HEK293 (cell line): ENCODE results near the gene LY6G6F.

Source experiments
- CTCF ChIA-PET: fragments of 350-600 bp; formaldehyde crosslinking; extraction: SDS; loops from one replicate; lab custom pipeline; 2021; ENCODE audit warnings: antibody characterized with exemption; lab: Yijun Ruan, JAX
- POLR2A ChIA-PET: fragments of 300-600 bp; formaldehyde crosslinking; extraction: SDS; loops from one replicate; lab custom pipeline; 2020; ENCODE audit warnings: antibody characterized with exemption, inconsistent platforms; lab: Yijun Ruan, JAX
- H3K27ac ChIP-seq: fragments of 200-500 bp; sonication (Bioruptor generic); 2 replicates; pipeline ENCODE4 v1.5.1; 2014; ENCODE audit warnings: low read depth, low read length, control low read depth, inconsistent platforms; ENCODE audit errors: extremely low read depth
- H3K36me3 ChIP-seq, 2 experiments: fragments of 200-500 bp in 1 of 2; sonication (Bioruptor generic) in 1 of 2; 1 replicate in 1 of 2; 2 replicates in 1 of 2; pipeline ENCODE4 v1.5.1; 2014 to 2017; ENCODE audit warnings: inconsistent platforms in 2 of 2, low read length in 2 of 2; ENCODE audit not compliant: control insufficient read depth in 2 of 2, insufficient read depth in 1 of 2
- H3K4me1 ChIP-seq: fragments of 200-500 bp; sonication (Bioruptor generic); 2 replicates; pipeline ENCODE4 v1.5.1; 2014; ENCODE audit warnings: mild to moderate bottlenecking, low read length, inconsistent platforms; ENCODE audit not compliant: control insufficient read depth, insufficient read depth
- H3K4me3 ChIP-seq: 2 replicates; pipeline ENCODE4 v1.5.1; 2011; ENCODE audit warnings: low read depth, mild to moderate bottlenecking, control low read depth, low read length, moderate library complexity
- H3K9me3 ChIP-seq: fragments of 200-500 bp; sonication (Bioruptor generic); 2 replicates; pipeline ENCODE4 v1.5.1; 2014; ENCODE audit warnings: low read depth, low read length, inconsistent platforms; ENCODE audit not compliant: control insufficient read depth, insufficient read depth
- EGR2 ChIP-seq: fragments of 450-650 bp; formaldehyde crosslinking; IDR thresholded peaks from 2 replicates; pipeline ENCODE4 v1.5.1; 2016; ENCODE audit warnings: low read depth, missing biosample characterization, missing genetic modification characterization
- HOXA7 ChIP-seq: sonication (generic); formaldehyde crosslinking; IDR thresholded peaks from 2 replicates; pipeline ENCODE4 v1.8.1; 2022; ENCODE audit warnings: missing genetic modification reagents, borderline replicate concordance
- KLF7 ChIP-seq: fragments of 450-650 bp; formaldehyde crosslinking; IDR thresholded peaks from 2 replicates; pipeline ENCODE4 v1.5.1; 2016; ENCODE audit warnings: missing biosample characterization, missing genetic modification characterization, borderline replicate concordance
- KLF8 ChIP-seq: fragments of 450-650 bp; formaldehyde crosslinking; IDR thresholded peaks from 2 replicates; pipeline ENCODE4 v1.5.1; 2016; ENCODE audit warnings: missing biosample characterization, missing genetic modification characterization
- MEIS1 ChIP-seq: sonication (generic); formaldehyde crosslinking; IDR thresholded peaks from 2 replicates; pipeline ENCODE4 v1.8.1; 2022; ENCODE audit warnings: missing genetic modification reagents, mild to moderate bottlenecking, borderline replicate concordance
- SP2 ChIP-seq: fragments of 450-650 bp; formaldehyde crosslinking; IDR thresholded peaks from 2 replicates; pipeline ENCODE4 v1.5.1; 2016; ENCODE audit warnings: missing biosample characterization, missing genetic modification characterization
- ZBTB21 ChIP-seq: fragments of 450-650 bp; formaldehyde crosslinking; IDR thresholded peaks from 2 replicates; pipeline ENCODE4 v1.5.1; 2017; ENCODE audit warnings: missing biosample characterization, missing genetic modification characterization
- ZBTB8A ChIP-seq: fragments of 450-650 bp; formaldehyde crosslinking; IDR thresholded peaks from 2 replicates; pipeline ENCODE4 v1.5.1; 2016; ENCODE audit warnings: missing biosample characterization, missing genetic modification characterization
- ZFP37 ChIP-seq: fragments of 450-650 bp; formaldehyde crosslinking; IDR thresholded peaks from 2 replicates; pipeline ENCODE4 v1.5.1; 2016; ENCODE audit warnings: missing biosample characterization, missing genetic modification characterization
- ZIC2 ChIP-seq: fragments of 450-650 bp; formaldehyde crosslinking; IDR thresholded peaks from 2 replicates; pipeline ENCODE4 v1.5.1; 2016; ENCODE audit warnings: missing biosample characterization, missing genetic modification characterization
- ZNF155 ChIP-seq: fragments of 450-650 bp; formaldehyde crosslinking; IDR thresholded peaks from 2 replicates; pipeline ENCODE4 v1.5.1; 2016; ENCODE audit warnings: missing biosample characterization, missing genetic modification characterization
- ZNF175 ChIP-seq: fragments of 450-650 bp; formaldehyde crosslinking; IDR thresholded peaks from 2 replicates; pipeline ENCODE4 v1.5.1; 2016; ENCODE audit warnings: missing biosample characterization, missing genetic modification characterization
- ZNF239 ChIP-seq: fragments of 450-650 bp; formaldehyde crosslinking; IDR thresholded peaks from 2 replicates; pipeline ENCODE4 v1.5.1; 2016; ENCODE audit warnings: missing biosample characterization, missing genetic modification characterization
- ZNF248 ChIP-seq: fragments of 450-650 bp; formaldehyde crosslinking; IDR thresholded peaks from 2 replicates; pipeline ENCODE4 v1.5.1; 2017; ENCODE audit warnings: missing biosample characterization, missing genetic modification characterization
- ZNF350 ChIP-seq: fragments of 450-650 bp; formaldehyde crosslinking; IDR thresholded peaks from 2 replicates; pipeline ENCODE4 v1.5.0; 2017; ENCODE audit warnings: missing biosample characterization, mild to moderate bottlenecking, missing genetic modification characterization
- ZNF366 ChIP-seq: fragments of 450-650 bp; formaldehyde crosslinking; conservative IDR thresholded peaks from 2 replicates; pipeline ENCODE4 v1.5.1; 2016; ENCODE audit warnings: missing biosample characterization, missing genetic modification characterization
- ZNF404 ChIP-seq: fragments of 450-650 bp; formaldehyde crosslinking; IDR thresholded peaks from 2 replicates; pipeline ENCODE4 v1.5.1; 2017; ENCODE audit warnings: missing biosample characterization, missing genetic modification characterization
- ZNF600 ChIP-seq: fragments of 450-650 bp; formaldehyde crosslinking; IDR thresholded peaks from 2 replicates; pipeline ENCODE4 v1.5.1; 2016; ENCODE audit warnings: missing biosample characterization, missing genetic modification characterization
- ZNF629 ChIP-seq: fragments of 450-650 bp; formaldehyde crosslinking; IDR thresholded peaks from 2 replicates; pipeline ENCODE4 v1.5.1; 2017; ENCODE audit warnings: missing biosample characterization, missing genetic modification characterization
- ZNF701 ChIP-seq: fragments of 450-650 bp; formaldehyde crosslinking; IDR thresholded peaks from 2 replicates; pipeline ENCODE4 v1.5.1; 2016; ENCODE audit warnings: missing biosample characterization, missing genetic modification characterization
- ZSCAN30 ChIP-seq: fragments of 450-650 bp; IDR thresholded peaks from 2 replicates; pipeline ENCODE4 v1.5.1; 2018; ENCODE audit warnings: missing biosample characterization, mild to moderate bottlenecking, missing genetic modification characterization, moderate library complexity
- ZXDB ChIP-seq: fragments of 450-650 bp; formaldehyde crosslinking; IDR thresholded peaks from 2 replicates; pipeline ENCODE4 v1.5.1; 2016; ENCODE audit warnings: missing biosample characterization, missing genetic modification characterization
- TF ChIP-seq, protein P1 (sequence below): fragments of 450-650 bp; formaldehyde crosslinking; IDR thresholded peaks from 2 replicates; pipeline ENCODE4 v1.5.1; 2016; ENCODE audit warnings: missing biosample characterization, missing genetic modification characterization
- TF ChIP-seq, protein P2 (sequence below): fragments of 450-650 bp; formaldehyde crosslinking; IDR thresholded peaks from 2 replicates; pipeline ENCODE4 v1.5.1; 2016; ENCODE audit warnings: missing biosample characterization, missing genetic modification characterization
- TF ChIP-seq, protein P3 (sequence below): fragments of 450-650 bp; formaldehyde crosslinking; IDR thresholded peaks from 2 replicates; pipeline ENCODE4 v1.5.1; 2016; ENCODE audit warnings: missing biosample characterization, missing genetic modification characterization
- TF ChIP-seq, protein P4 (sequence below): fragments of 450-650 bp; formaldehyde crosslinking; IDR thresholded peaks from 2 replicates; pipeline ENCODE4 v1.5.1; 2016; ENCODE audit warnings: missing biosample characterization, missing genetic modification characterization, low read depth
- TF ChIP-seq, protein P5 (sequence below): fragments of 450-650 bp; formaldehyde crosslinking; IDR thresholded peaks from 2 replicates; pipeline ENCODE4 v1.5.1; 2017; ENCODE audit warnings: missing biosample characterization, missing genetic modification characterization

Gene LY6G6F, protein sequence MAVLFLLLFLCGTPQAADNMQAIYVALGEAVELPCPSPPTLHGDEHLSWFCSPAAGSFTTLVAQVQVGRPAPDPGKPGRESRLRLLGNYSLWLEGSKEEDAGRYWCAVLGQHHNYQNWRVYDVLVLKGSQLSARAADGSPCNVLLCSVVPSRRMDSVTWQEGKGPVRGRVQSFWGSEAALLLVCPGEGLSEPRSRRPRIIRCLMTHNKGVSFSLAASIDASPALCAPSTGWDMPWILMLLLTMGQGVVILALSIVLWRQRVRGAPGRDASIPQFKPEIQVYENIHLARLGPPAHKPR

DNA sequence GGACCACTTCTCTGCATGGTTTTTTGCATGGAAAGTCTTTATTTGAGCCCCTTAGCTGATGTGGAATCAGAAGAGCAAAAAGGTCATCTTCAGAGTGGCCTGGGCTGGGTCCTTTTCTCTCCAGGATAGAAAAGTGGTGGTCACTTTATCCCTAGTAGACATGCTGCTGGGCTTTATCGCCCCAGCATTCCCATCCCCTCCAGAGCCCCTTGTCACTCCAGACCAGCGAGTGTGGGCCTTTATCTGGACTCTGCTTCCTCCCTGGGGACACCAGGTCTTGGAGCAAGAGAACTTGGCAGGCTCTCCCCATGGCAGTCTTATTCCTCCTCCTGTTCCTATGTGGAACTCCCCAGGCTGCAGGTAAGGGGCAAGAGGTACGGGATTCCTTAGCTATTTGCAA lies at the start of gene LY6G6F:
LY6G6F (plus strand) TSS at position 268 of the 400 bp plus-strand sequence; CDS start at position 309, 41 bp downstream.
- Histone ChIP-seq H3K36me3 (no peaks in the 10 kb centered on the region), H3K9me3 (no peaks in the 10 kb centered on the region), H3K4me1 (no peaks in the 10 kb centered on the region), H3K4me3 (no peak within 1 kb of the TSS), H3K27ac (no peak within 1 kb of the TSS)
- POLR2A ChIA-PET = interaction anchor here (0.6 to 1.6 kb wide), 5 partner anchors 22 to 121 kb away, joined by 3 to 6 read pairs (median 5); partner anchors contain the start of genes CLIC1, DDAH2 and HSPA1B
- TF ChIP-seq, protein P1, sequence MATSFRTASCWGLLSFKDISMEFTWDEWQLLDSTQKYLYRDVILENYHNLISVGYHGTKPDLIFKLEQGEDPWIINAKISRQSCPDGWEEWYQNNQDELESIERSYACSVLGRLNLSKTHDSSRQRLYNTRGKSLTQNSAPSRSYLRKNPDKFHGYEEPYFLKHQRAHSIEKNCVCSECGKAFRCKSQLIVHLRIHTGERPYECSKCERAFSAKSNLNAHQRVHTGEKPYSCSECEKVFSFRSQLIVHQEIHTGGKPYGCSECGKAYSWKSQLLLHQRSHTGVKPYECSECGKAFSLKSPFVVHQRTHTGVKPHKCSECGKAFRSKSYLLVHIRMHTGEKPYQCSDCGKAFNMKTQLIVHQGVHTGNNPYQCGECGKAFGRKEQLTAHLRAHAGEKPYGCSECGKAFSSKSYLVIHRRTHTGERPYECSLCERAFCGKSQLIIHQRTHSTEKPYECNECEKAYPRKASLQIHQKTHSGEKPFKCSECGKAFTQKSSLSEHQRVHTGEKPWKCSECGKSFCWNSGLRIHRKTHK (tag by site-specific recombination) = no peak
- TF ChIP-seq ZIC2 (tag by site-specific recombination) (no peak), ZNF248 (tag by site-specific recombination) (no peak), ZNF701 (no peak), ZSCAN30 (no peak), ZNF239 (tag by site-specific recombination) (no peak), ZNF404 (tag by site-specific recombination) (no peak), ZFP37 (tag by site-specific recombination) (no peak), ZBTB8A (tag by site-specific recombination) (no peak), ZNF350 (tag by site-specific recombination) (no peak), EGR2 (tag by site-specific recombination) (no peak), HOXA7 (no peak), KLF8 (tag by site-specific recombination) (no peak), ZXDB (tag by site-specific recombination) (no peak), KLF7 (tag by site-specific recombination) (no peak), ZNF175 (tag by site-specific recombination) (no peak), MEIS1 (CRISPR knock-in tag) (no peak), ZNF155 (tag by site-specific recombination) (no peak)
- TF ChIP-seq, protein P2, sequence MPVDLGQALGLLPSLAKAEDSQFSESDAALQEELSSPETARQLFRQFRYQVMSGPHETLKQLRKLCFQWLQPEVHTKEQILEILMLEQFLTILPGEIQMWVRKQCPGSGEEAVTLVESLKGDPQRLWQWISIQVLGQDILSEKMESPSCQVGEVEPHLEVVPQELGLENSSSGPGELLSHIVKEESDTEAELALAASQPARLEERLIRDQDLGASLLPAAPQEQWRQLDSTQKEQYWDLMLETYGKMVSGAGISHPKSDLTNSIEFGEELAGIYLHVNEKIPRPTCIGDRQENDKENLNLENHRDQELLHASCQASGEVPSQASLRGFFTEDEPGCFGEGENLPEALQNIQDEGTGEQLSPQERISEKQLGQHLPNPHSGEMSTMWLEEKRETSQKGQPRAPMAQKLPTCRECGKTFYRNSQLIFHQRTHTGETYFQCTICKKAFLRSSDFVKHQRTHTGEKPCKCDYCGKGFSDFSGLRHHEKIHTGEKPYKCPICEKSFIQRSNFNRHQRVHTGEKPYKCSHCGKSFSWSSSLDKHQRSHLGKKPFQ (tag by site-specific recombination) = no peak
- TF ChIP-seq, protein P3, sequence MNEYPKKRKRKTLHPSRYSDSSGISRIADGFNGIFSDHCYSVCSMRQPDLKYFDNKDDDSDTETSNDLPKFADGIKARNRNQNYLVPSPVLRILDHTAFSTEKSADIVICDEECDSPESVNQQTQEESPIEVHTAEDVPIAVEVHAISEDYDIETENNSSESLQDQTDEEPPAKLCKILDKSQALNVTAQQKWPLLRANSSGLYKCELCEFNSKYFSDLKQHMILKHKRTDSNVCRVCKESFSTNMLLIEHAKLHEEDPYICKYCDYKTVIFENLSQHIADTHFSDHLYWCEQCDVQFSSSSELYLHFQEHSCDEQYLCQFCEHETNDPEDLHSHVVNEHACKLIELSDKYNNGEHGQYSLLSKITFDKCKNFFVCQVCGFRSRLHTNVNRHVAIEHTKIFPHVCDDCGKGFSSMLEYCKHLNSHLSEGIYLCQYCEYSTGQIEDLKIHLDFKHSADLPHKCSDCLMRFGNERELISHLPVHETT = no peak
- TF ChIP-seq, all 188 proteins: peak for 0
- CTCF ChIA-PET = interaction anchor here (0.7 to 1.2 kb wide), 2 partner anchors 63 to 246 kb away, joined by 3 to 4 read pairs; no protein-coding TSS in a partner anchor

DNA sequence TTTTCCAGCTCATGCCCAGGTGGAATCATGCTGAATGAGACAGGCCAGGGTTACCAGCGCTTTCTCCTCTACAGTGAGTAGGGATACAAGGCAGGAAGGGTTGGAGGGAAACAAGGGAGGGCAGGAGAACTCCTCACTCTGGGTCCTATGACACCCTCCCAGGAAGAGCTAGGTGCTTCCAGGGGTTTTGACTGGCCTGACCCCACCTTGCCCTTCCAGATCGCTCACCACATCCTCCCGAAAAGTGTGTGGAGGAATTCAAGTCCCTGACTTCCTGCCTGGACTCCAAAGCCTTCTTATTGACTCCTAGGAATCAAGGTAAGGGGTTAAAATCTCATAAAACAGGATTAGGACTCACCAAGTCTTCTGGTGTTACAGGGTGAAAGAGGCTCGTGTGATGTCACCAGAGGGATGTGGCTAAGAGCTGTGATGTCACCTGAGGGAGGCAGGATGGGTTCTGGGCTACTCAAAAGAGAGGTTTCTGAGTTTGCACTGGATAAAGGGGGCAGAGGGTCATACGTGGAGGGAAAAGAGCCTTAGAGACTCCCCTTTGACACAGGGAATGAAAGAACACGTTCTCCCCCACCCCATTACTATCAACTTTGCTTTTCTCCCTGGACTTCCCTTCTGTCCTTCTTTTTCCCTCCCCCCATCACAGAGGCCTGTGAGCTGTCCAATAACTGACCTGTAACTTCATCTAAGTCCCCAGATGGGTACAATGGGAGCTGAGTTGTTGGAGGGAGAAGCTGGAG lies 49.1 kb upstream of the LY6G6F start:
- Histone ChIP-seq H3K36me3 (peaks cover 0 to 43% of the 10 kb centered on the region in 2 experiments; a peak in 2 of 3 replicates), H3K9me3 (no peaks in the 10 kb centered on the region), H3K4me3 (no peak overlapping the region), H3K27ac (no peak overlapping the region), H3K4me1 (peaks cover 5% of the 10 kb centered on the region; the same call in 1 of the 2 replicates)
- ChIA-PET CTCF (interaction anchor here (0.6 to 1.1 kb wide), 4 partner anchors 23 to 1217 kb away, joined by 3 to 4 read pairs (median 3); partner anchors contain the start of genes LST1 and LY6G5C), POLR2A (interaction anchor here (0.9 to 3.2 kb wide), 5 partner anchors 9 to 314 kb away, joined by 3 to 11 read pairs (median 3); partner anchors contain the start of genes DXO, HSPA1B and PRRC2A)
- TF ChIP-seq ZBTB21 (peak; percentile 92), ZNF366 (tag by site-specific recombination) (peak; percentile 63), SP2 (tag by site-specific recombination) (0 out of 2 replicates have a peak, but pooled peaks have one; percentile 17), ZNF600 (peak; percentile 70), ZNF629 (tag by site-specific recombination) (peak; percentile 96)
- TF ChIP-seq, protein P4, sequence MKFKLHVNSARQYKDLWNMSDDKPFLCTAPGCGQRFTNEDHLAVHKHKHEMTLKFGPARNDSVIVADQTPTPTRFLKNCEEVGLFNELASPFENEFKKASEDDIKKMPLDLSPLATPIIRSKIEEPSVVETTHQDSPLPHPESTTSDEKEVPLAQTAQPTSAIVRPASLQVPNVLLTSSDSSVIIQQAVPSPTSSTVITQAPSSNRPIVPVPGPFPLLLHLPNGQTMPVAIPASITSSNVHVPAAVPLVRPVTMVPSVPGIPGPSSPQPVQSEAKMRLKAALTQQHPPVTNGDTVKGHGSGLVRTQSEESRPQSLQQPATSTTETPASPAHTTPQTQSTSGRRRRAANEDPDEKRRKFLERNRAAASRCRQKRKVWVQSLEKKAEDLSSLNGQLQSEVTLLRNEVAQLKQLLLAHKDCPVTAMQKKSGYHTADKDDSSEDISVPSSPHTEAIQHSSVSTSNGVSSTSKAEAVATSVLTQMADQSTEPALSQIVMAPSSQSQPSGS (tag by site-specific recombination) = peak; percentile 89
- TF ChIP-seq, protein P5, sequence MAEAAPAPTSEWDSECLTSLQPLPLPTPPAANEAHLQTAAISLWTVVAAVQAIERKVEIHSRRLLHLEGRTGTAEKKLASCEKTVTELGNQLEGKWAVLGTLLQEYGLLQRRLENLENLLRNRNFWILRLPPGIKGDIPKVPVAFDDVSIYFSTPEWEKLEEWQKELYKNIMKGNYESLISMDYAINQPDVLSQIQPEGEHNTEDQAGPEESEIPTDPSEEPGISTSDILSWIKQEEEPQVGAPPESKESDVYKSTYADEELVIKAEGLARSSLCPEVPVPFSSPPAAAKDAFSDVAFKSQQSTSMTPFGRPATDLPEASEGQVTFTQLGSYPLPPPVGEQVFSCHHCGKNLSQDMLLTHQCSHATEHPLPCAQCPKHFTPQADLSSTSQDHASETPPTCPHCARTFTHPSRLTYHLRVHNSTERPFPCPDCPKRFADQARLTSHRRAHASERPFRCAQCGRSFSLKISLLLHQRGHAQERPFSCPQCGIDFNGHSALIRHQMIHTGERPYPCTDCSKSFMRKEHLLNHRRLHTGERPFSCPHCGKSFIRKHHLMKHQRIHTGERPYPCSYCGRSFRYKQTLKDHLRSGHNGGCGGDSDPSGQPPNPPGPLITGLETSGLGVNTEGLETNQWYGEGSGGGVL = peak; percentile 84
